NT2/D1 (cell line): Measurements from ENCODE around the gene GCSH.

Experiments used
- DNase-seq: peaks from one replicate; pipeline ENCODE4 v3.0.0-alpha.2; 2011; ENCODE audit warnings: low read depth, low spot score
- H3K27me3 ChIP-seq: 2 replicates; pipeline ENCODE4 v1.6.0; 2011; ENCODE audit warnings: mild to moderate bottlenecking; ENCODE audit not compliant: insufficient read length, insufficient read depth
- H3K36me3 ChIP-seq: 2 replicates; pipeline ENCODE4 v1.6.1; 2011; ENCODE audit warnings: mild to moderate bottlenecking, low read length, mixed read lengths; ENCODE audit not compliant: insufficient read depth, insufficient read length
- H3K4me1 ChIP-seq: 2 replicates; pipeline ENCODE4 v1.5.1; 2011; ENCODE audit not compliant: insufficient read depth, insufficient read length
- H3K4me3 ChIP-seq: 2 replicates; pipeline ENCODE4 v1.5.1; 2011; ENCODE audit warnings: low read depth; ENCODE audit not compliant: insufficient read length
- H3K9ac ChIP-seq: 2 replicates; pipeline ENCODE4 v1.6.0; 2011; ENCODE audit warnings: low read depth; ENCODE audit not compliant: insufficient read length
- H3K9me3 ChIP-seq: 2 replicates; pipeline ENCODE4 v1.5.1; 2011; ENCODE audit warnings: mild to moderate bottlenecking, low read length; ENCODE audit not compliant: insufficient read depth
- SUZ12 ChIP-seq: IDR thresholded peaks from 2 replicates; pipeline ENCODE4 v1.6.1; 2011; ENCODE audit not compliant: insufficient read length, insufficient read depth; ENCODE audit errors: extremely low read depth
- YY1 ChIP-seq: IDR thresholded peaks from 2 replicates; pipeline ENCODE4 v1.6.1; 2011; ENCODE audit not compliant: insufficient read length, insufficient read depth
- ZNF274 ChIP-seq: IDR thresholded peaks from 2 replicates; pipeline ENCODE4 v1.6.1; 2011; ENCODE audit warnings: mild to moderate bottlenecking, low read depth, low read length

GCSH gene

DNA sequence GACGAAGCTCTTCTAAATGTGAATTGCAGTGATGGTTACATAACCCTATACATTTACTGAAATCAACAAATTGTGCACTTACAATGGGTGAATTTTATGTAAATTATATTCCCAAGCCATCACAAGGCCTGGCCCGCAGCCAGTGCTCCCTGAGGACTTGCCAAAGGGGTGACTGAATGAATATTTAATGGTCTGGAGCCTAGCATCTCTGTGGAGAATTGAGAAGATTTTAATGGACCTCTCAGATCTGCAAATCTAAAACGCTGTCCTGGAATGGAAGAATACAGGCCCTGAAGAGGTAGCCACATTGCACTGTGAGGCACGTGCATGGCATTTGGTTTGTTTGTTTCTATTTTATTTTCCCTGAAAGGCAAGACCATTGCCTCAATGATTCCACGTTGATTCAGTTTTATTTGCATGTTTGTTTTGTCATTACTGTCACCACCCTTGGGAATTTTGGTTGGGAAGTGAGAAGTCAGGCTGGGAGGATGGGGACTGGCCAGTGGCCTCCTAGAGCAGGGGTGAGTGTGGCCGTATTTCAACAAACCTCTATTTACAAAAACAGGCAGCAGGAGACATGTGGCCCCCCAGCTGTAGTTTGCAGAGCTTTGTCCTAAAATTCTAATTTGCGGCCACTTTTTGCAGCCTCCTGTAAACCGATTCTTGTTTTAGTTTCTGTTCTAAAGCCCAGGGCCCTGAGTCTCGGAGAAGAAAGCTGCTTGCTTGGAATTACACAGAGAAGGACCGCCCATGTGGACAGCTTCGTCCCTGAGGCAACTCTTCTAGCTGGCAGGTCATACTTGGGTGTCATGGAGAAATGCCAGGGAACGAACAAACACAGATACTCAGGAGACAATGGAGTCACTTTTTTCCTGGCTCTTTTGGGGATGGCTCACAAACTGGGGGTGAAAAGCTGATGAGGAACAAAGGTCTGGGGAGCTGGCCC lies 40.5 kb upstream of the GCSH start:
- DNase-seq = no peak
- no peak overlapping the region for H3K4me3 ChIP-seq
- no peaks in the 10 kb centered on the region for H3K36me3 ChIP-seq
- TF ChIP-seq SUZ12 (no peak), YY1 (no peak), ZNF274 (no peak)
- peaks cover 21% of the 10 kb centered on the region for H3K4me1 ChIP-seq
- no peaks in the 10 kb centered on the region for H3K9me3 ChIP-seq
- no peaks in the 10 kb centered on the region for H3K27me3 ChIP-seq
- no peak overlapping the region for H3K9ac ChIP-seq

DNA sequence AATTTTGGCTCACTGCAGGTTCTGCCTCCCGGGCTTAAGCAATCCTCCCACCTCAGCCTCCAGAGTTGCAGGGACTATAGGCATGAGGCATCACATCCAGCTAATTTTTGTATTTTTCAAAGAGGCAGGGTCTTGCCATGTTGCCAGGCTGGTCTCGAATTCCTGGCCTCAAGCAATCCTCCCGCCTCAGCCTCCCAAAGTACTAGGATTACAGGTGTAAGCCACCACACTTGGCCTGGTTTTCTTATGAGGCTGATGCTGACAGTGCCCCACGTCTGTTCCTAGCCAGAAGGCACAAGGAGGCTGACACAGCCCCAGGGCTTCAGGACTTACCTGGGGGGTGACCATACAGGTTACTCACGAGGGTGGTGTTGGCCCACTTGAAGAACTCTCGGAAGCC lies 33.9 kb upstream of the GCSH start:
- H3K4me3 ChIP-seq = no peak overlapping the region
- no peaks in the 10 kb centered on the region for H3K27me3 ChIP-seq
- no peaks in the 10 kb centered on the region for H3K36me3 ChIP-seq
- H3K9ac ChIP-seq = no peak overlapping the region
- TF ChIP-seq SUZ12 (no peak), ZNF274 (no peak), YY1 (no peak)
- H3K4me1 ChIP-seq = no peaks in the 10 kb centered on the region
- DNase-seq = no peak
- no peaks in the 10 kb centered on the region for H3K9me3 ChIP-seq

DNA sequence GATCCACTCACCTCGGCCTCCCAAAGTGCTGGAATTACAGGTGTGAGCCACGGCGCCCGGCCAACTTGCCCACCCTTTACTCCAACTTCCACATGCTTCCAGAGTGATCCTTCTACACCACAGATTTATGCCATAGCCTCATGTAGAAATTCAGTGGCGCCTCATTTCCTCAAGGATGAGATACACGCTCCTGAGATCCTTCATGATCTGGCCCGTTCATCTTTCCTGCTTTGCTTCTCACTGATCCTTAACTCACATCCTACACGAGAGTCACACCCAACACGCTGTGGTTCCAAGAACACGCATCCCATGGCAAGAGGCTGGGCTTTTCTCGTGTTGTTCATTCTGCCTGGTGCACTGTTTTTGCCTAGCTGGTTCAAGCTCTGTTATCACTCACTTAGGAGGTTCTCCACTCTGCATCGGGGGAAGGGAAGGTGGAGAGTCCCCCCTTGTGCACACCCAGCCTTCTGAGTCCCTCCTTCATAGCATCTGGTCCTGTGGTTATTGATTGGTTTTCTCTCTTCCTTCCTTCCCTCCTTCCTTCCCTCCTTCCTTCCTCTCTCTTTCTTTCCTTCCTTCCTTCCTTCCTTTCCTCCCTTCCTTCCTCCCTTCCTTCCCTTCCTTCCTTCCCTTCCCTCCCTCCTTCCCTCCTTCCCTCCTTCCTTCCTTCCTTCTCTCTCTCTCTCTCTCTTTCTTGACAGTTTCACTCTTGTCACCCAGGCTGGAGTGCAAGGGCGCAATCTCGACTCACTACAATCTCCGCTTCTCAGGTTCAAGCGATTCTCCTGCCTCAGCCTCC lies 32.7 kb upstream of the GCSH start:
- no peaks in the 10 kb centered on the region for H3K9me3 ChIP-seq
- no peak for DNase-seq
- no peak overlapping the region for H3K4me3 ChIP-seq
- H3K36me3 ChIP-seq = no peaks in the 10 kb centered on the region
- TF ChIP-seq YY1 (no peak), SUZ12 (no peak)
- no peak overlapping the region for H3K9ac ChIP-seq
- no peaks in the 10 kb centered on the region for H3K4me1 ChIP-seq
- H3K27me3 ChIP-seq = no peaks in the 10 kb centered on the region

DNA sequence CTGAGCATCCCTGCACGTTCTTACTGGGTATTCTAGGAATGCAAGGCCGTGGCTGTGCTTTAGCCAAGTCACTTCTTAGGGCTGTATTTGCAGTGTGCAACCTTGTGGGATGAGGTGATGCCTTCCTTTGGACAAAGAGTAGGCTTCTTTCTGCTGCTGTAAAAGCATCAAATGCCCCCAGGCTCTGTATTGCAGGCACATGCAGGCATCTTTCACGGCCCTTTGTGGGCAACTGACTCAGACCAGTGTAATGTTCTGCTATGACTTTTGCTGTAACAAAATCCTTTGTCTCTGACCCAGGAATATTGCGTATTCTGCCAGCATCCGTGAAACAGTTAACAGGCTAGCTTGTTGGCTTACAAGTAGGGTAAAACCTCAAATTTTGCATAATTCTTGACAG lies 30.9 kb upstream of the GCSH start:
- Histone ChIP-seq H3K9me3 (no peaks in the 10 kb centered on the region), H3K27me3 (no peaks in the 10 kb centered on the region), H3K4me3 (no peak overlapping the region), H3K9ac (no peak overlapping the region), H3K4me1 (no peaks in the 10 kb centered on the region), H3K36me3 (no peaks in the 10 kb centered on the region)
- TF ChIP-seq YY1 (no peak), SUZ12 (no peak), ZNF274 (no peak)
- DNase-seq = no peak

DNA sequence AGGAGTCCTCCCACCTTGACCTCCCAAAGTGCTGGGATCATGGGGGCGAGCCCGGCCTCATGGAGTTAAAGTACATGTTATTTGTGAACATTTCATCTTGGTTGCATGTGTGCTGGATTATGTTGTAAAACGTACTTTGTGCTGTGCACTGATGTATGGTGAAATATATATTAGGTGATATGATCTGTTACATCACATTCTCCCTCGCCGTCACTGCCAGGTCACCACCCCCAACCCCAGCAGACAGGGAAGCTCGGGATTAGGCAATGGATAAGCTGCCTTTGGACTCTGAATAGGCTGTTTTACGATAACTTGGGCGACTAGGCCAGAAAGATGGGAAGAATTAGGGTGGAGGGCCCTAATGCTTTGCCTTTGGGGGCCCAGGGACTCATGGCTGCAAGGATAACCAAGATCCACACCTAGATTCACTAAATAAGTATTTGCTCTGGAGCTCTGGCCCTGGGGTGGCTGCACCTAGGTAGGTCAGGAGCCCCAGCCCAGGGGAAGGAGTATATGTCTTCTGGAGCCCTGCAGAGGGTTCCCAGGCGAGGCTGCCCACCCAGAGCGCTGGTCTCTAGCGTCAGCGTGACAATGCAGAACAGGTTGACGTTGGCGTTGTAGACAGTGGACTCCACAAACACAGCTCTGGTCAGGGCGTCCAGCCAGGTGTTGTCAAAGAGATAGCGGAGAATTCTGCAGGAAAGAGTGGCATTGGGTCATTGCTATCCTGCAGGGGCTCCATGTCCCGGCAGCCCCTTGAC lies 27.1 kb upstream of the GCSH start:
- TF ChIP-seq ZNF274 (no peak), YY1 (no peak), SUZ12 (no peak)
- Histone ChIP-seq H3K4me1 (no peaks in the 10 kb centered on the region), H3K27me3 (no peaks in the 10 kb centered on the region), H3K9ac (no peak overlapping the region), H3K4me3 (no peak overlapping the region), H3K9me3 (no peaks in the 10 kb centered on the region), H3K36me3 (no peaks in the 10 kb centered on the region)
- DNase-seq = no peak

DNA sequence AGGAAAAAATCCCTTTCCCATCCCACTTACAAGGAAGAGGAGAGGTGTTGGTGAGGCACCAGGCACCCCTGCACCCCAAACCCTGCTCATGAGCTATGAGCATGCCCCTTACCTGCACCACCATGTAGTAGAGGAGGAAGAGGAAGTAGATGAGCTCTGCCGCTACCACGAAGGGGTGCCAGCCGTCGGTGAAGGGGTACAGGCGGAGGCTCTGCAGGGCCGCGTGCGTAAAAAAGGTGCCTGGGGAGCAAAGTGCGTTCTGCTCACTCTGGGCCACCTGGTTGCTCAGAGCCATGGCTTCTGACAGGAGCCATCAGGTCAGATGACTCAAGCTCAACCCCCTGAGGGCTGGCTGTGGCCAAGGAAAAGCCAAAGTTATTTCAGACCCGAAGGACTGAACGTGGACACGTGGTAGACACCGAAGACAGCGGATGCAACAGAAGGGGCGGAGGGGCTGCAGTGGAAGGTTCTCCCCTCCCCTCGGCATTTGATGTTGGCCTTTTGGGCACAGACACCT lies 25.3 kb upstream of the GCSH start:
- TF ChIP-seq ZNF274 = no peak
- no peak for TF ChIP-seq YY1
- TF ChIP-seq SUZ12 = no peak
- Histone ChIP-seq H3K36me3 (no peaks in the 10 kb centered on the region), H3K4me1 (peaks cover 4% of the 10 kb centered on the region), H3K9ac (no peak overlapping the region), H3K27me3 (no peaks in the 10 kb centered on the region), H3K4me3 (no peak overlapping the region), H3K9me3 (no peaks in the 10 kb centered on the region)
- DNase-seq = no peak
